Stomach (tissue), 4 donors: ENCODE results near the gene ZNF354C.

Experiments used
- EP300 ChIP-seq: sonication (generic); formaldehyde crosslinking; IDR thresholded peaks from one replicate; pipeline ENCODE4 v1.6.1; 2017; ENCODE audit warnings: antibody characterized with exemption
- POLR2A ChIP-seq, 4 donors: fragments of 450-650 bp; IDR thresholded peaks; one replicate each; pipeline ENCODE4 v1.6.1; 2016; ENCODE audit warnings: antibody characterized with exemption in 4 of 4, control low read depth in 2 of 4, mild to moderate bottlenecking in 1 of 4, moderate library complexity in 1 of 4
- TF ChIP-seq, protein P1 (sequence below), 7 experiments: fragments of 450-650 bp in 4 of 7; fragments of 200-600 bp in 3 of 7; sonication (generic) in 3 of 7; IDR thresholded peaks; one replicate each; pipeline ENCODE4 v1.5.1; 2016 to 2019; ENCODE audit warnings: antibody characterized with exemption in 7 of 7, control low read depth in 2 of 7, mild to moderate bottlenecking in 1 of 7

- TF ChIP-seq, protein P1, sequence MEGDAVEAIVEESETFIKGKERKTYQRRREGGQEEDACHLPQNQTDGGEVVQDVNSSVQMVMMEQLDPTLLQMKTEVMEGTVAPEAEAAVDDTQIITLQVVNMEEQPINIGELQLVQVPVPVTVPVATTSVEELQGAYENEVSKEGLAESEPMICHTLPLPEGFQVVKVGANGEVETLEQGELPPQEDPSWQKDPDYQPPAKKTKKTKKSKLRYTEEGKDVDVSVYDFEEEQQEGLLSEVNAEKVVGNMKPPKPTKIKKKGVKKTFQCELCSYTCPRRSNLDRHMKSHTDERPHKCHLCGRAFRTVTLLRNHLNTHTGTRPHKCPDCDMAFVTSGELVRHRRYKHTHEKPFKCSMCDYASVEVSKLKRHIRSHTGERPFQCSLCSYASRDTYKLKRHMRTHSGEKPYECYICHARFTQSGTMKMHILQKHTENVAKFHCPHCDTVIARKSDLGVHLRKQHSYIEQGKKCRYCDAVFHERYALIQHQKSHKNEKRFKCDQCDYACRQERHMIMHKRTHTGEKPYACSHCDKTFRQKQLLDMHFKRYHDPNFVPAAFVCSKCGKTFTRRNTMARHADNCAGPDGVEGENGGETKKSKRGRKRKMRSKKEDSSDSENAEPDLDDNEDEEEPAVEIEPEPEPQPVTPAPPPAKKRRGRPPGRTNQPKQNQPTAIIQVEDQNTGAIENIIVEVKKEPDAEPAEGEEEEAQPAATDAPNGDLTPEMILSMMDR (IDR thresholded peaks at IDR 0.05) = no peak
- TF ChIP-seq POLR2A (IDR thresholded peaks at IDR 0.05) (no peak), EP300 (no peak)
Observed at GRCh38 chr5:179127136-179128040, 67.2 kb downstream of the ZNF354C start.
